AG04449 (cell line): ENCODE measurements around the gene FLT3LG.

Experiments used
- CTCF ChIA-PET: fragments of 350-600 bp; formaldehyde crosslinking; extraction: SDS; loops from one replicate; lab custom pipeline; 2021; ENCODE audit warnings: antibody characterized with exemption; lab: Yijun Ruan, JAX
- POLR2A ChIA-PET: fragments of 400-600, 350-600 bp; formaldehyde crosslinking; extraction: SDS; loops from one replicate; lab custom pipeline; 2020; ENCODE audit warnings: antibody characterized with exemption, inconsistent platforms; lab: Yijun Ruan, JAX
- DNase-seq: peaks from one replicate; pipeline ENCODE4 v3.0.0-alpha.2; 2010; ENCODE audit warnings: low read depth, low spot score
- H3K4me3 ChIP-seq: 2 replicates; pipeline ENCODE4 v1.5.1; 2011; ENCODE audit warnings: low read depth, mild to moderate bottlenecking, control low read depth, low read length
- TF ChIP-seq, protein P1 (sequence below): IDR thresholded peaks from one replicate; pipeline ENCODE4 v1.5.1; 2011; ENCODE audit warnings: mild to moderate bottlenecking, moderate library complexity, low read length, control low read depth, inconsistent platforms; ENCODE audit not compliant: insufficient read depth; ENCODE audit errors: missing control alignments

Gene FLT3LG

GRCh38 chr19:49450405-49450804 is 23.6 kb upstream of the FLT3LG start:
- ChIA-PET CTCF (interaction anchor here (1.0 to 1.3 kb wide), 3 partner anchors 44 to 97 kb away, joined by 3 read pairs; no protein-coding TSS in a partner anchor), POLR2A (no interaction called here)
- TF ChIP-seq, protein P1, sequence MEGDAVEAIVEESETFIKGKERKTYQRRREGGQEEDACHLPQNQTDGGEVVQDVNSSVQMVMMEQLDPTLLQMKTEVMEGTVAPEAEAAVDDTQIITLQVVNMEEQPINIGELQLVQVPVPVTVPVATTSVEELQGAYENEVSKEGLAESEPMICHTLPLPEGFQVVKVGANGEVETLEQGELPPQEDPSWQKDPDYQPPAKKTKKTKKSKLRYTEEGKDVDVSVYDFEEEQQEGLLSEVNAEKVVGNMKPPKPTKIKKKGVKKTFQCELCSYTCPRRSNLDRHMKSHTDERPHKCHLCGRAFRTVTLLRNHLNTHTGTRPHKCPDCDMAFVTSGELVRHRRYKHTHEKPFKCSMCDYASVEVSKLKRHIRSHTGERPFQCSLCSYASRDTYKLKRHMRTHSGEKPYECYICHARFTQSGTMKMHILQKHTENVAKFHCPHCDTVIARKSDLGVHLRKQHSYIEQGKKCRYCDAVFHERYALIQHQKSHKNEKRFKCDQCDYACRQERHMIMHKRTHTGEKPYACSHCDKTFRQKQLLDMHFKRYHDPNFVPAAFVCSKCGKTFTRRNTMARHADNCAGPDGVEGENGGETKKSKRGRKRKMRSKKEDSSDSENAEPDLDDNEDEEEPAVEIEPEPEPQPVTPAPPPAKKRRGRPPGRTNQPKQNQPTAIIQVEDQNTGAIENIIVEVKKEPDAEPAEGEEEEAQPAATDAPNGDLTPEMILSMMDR, result no peak
- peak overlapping the region; percentile 40 for H3K4me3 ChIP-seq
- no peak for DNase-seq

- ChIA-PET CTCF (interaction anchor here (1.1 to 6.2 kb wide), 3 partner anchors 19 to 119 kb away, joined by 3 to 40 read pairs (median 3); partner anchors contain the start of gene FLT3LG), POLR2A (interaction anchor here (0.6 to 1.0 kb wide), 4 partner anchors 36 to 206 kb away, joined by 3 read pairs; partner anchors contain the start of genes RPL13A, RPS11 and TEAD2)
- DNase-seq, result peak; percentile 95
- peak within 1 kb of the TSS; percentile 96 for H3K4me3 ChIP-seq
- TF ChIP-seq, protein P1, result peak; percentile 11
These were observed 22.4 kb upstream of the FLT3LG start, which contains the start of gene PIH1D1 for GRCh38 chr19:49451430-49452181. PIH1D1 (minus strand) TSS chr19:49451814; CDS start chr19:49451574, 240 bp downstream.

GRCh38 chr19:49453013-49453756 is 20.8 kb upstream of the FLT3LG start, which contains the start of gene ALDH16A1:
ALDH16A1 (plus strand) TSS chr19:49453225; CDS start chr19:49453332, 107 bp downstream.
- peak within 1 kb of the TSS; percentile 72 for H3K4me3 ChIP-seq
- peak; percentile 85 for DNase-seq
- ChIA-PET CTCF (interaction anchor here (0.8 to 6.2 kb wide), 7 partner anchors 10 to 227 kb away, joined by 3 to 40 read pairs (median 3); partner anchors contain the start of gene FLT3LG), POLR2A (interaction anchor here (1.0 kb wide), 1 partner anchor 128 kb away, joined by 5 read pairs; the partner anchor contains the start of genes NOSIP and PRRG2)
- TF ChIP-seq, protein P1, result no peak

GRCh38 chr19:49453757-49454240 is 20.2 kb upstream of the FLT3LG start:
- CTCF ChIA-PET, result interaction anchor here (0.7 to 6.2 kb wide), 6 partner anchors 11 to 228 kb away, joined by 3 to 40 read pairs (median 4); partner anchors contain the start of gene FLT3LG
- peak overlapping the region; percentile 72 for H3K4me3 ChIP-seq
- TF ChIP-seq, protein P1, result no peak
- DNase-seq, result no peak
- POLR2A ChIA-PET, result interaction anchor here (1.0 kb wide), 1 partner anchor 127 kb away, joined by 5 read pairs; the partner anchor contains the start of genes NOSIP and PRRG2

- DNase-seq, result no peak
- TF ChIP-seq, protein P1, result no peak
- POLR2A ChIA-PET, result interaction anchor here (1.0 kb wide), 1 partner anchor 72 kb away, joined by 3 read pairs; the partner anchor contains the start of gene RCN3
- CTCF ChIA-PET, result interaction anchor here (1.3 to 6.2 kb wide), 2 partner anchors 9 to 17 kb away, joined by 4 to 40 read pairs; partner anchors contain the start of gene FLT3LG
- no peak overlapping the region for H3K4me3 ChIP-seq
These were observed 18.2 kb upstream of the FLT3LG start for GRCh38 chr19:49455773-49456172.
